LNCAP (cell line): ENCODE measurements around the gene TTLL5.

Experiments used
- TF ChIP-seq, protein P1 (sequence below): fragments of 450-650 bp; IDR thresholded peaks from 2 replicates; pipeline ENCODE4 v1.5.1; 2017; ENCODE audit warnings: mild to moderate bottlenecking

Gene TTLL5

DNA sequence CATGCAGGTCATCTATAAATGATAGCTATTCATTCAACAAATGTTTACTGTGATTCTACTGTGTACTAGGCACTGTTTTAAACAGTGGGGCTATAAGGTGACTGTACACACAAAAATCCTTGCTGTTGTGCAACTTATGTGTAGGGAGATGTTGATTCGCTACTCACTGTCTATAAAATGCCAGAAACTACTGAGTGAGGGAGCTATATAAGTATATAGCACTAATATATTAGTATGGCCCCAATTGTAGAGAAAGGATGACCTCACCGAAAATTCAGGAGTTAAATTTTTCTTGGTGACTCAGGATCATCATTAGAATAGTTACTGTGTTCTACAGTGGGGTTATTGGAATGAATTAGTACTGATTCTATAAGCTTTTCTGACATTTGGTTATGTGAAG lies 203.3 kb downstream of the TTLL5 start:
- TF ChIP-seq, protein P1, sequence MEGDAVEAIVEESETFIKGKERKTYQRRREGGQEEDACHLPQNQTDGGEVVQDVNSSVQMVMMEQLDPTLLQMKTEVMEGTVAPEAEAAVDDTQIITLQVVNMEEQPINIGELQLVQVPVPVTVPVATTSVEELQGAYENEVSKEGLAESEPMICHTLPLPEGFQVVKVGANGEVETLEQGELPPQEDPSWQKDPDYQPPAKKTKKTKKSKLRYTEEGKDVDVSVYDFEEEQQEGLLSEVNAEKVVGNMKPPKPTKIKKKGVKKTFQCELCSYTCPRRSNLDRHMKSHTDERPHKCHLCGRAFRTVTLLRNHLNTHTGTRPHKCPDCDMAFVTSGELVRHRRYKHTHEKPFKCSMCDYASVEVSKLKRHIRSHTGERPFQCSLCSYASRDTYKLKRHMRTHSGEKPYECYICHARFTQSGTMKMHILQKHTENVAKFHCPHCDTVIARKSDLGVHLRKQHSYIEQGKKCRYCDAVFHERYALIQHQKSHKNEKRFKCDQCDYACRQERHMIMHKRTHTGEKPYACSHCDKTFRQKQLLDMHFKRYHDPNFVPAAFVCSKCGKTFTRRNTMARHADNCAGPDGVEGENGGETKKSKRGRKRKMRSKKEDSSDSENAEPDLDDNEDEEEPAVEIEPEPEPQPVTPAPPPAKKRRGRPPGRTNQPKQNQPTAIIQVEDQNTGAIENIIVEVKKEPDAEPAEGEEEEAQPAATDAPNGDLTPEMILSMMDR: no peak

DNA sequence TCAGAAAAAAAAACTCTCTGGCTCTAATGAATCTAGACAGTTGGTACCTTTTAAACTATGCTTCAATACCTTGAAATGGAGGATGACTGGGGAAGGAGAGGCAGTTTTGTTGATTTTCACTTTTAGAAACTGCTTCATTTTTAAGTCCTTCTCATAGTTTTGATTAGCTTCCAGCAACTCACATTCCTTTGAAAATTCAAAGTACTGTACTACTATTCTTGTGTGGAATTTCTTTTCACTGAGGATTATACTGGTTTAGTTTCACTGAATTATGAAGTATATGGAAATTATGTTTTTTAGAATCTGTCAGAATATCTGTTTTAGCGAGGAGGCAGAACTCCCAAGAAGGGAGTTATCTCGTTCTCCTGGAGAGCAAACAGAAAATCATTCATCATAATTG lies 204.5 kb downstream of the TTLL5 start:
- TF ChIP-seq, protein P1: no peak

DNA sequence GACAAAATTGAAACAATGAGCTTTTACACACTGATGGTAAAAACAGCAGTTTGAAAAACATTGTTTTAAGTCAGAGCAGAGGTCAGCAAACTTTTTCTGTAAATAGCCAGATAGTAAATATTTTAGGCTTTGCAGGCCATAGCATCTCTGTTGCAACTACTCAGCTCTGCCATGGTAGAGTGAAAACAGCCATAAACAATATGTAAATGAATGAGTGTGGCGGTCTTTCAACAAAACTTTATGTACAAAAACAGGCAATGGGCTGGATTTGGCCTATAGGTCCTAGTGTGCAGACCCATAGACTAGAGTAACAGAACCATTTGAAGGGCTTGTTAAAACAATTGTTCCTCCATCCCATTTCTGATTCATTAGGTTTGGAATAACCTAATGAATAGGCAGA lies 205.9 kb downstream of the TTLL5 start:
- TF ChIP-seq, protein P1: no peak

DNA sequence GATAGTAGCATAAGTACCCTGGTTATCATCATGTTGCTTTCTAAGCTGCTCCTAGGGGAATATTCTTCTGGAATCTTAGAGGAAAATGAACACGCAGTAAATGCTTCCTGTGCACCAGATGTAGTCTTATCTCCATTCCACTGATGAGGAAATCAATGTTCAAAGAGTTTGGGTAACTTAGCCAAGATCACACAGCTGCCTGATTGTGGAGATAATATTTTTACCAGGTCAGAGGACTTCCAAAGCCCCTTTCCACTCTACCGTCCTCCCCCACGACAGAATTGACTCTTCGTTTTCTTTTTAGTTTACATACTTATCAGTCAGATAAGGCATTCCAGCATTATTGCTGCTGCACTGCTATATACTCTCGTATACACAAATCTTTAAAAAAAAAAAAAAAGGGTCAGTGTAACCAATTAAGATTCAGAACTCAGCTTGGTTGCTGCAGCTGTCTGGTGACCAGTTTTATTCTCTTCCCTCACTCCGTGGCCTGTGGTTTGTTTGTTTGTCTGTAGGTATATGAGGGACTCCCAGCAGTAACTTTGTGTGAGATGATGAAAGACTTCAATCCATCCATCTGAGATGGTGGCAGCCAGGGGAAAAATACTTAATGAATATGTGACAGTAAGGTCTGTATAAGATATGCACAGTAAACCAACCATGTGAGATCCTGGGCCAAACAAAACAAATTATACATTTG lies 210.3 kb downstream of the TTLL5 start:
- TF ChIP-seq, protein P1: no peak

DNA sequence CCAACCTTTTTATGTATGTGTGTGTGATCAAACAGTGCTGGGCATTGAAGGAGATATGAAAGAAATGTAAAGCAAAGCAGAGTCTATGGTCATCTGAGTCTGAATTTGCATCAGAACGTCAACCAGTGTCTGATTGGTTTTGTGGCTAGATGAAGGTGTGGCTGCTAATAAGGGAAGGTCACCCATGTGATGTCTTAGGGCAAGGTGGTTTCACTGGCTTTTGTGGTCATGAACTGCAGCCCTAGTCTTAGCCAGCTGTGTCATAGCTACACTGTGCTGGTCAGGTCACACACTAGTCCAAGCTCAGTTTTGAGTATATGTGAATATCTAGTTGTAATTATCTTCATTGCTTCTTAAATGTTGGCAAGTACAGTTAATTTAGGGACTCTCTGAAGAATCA lies 214.9 kb downstream of the TTLL5 start:
- TF ChIP-seq, protein P1: no peak

DNA sequence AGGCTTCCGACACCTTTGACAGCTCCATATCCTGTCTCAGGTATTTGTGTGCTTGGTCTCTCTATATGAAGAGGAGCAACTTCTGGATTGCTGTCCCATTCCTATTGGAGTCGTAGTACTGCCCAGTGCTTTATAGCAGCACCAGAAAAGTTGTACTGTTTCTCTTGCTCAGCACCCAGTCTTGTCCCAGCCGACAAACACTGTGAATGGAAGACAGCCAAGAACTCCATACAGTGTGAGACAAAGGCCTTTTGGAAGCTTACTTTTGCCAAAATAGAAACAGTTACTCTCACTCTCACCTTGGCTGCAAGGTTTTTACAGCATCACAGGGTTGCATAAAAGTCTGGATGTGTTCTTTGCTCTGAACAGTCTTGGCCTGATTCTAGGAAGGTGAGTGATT lies 215.5 kb downstream of the TTLL5 start:
- TF ChIP-seq, protein P1: no peak

DNA sequence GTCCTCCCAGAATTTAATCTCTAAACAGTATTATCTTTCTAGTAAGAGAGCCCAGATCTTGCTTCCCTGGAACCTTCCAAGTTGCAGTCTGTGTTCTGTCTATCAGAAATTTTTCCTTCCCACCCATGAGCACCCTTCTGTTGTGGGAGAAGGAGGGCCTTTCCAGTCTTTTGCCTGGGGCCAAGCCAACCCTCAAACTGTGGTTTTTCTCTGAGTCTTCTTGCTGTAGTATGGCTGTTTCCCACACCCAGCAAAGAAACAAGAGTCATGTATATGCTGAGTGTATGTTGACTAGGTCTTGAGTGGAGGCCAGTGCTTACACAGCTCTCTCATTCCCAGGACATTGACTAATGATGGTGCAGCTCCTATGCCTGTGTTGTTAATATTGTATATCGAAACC lies 216.2 kb downstream of the TTLL5 start:
- TF ChIP-seq, protein P1: no peak

DNA sequence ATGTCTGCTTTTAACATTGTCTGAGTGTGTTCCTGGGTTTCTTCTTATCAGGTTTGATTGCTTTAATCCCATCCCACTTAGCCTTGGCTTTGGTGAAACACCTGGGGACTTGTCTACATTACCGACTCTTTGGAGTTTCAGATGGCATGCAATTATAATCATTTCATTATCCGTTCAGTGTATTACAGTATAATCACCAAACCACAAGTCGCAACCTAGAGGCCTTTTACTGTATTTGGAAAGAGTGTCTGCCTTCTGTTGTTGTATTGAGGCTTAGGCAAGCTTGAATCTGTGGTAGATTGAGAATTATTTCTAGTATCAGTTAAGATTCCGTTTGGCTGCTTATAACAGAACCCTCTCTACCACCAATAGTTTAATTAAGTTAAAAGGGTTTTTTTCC lies 216.8 kb downstream of the TTLL5 start:
- TF ChIP-seq, protein P1: no peak
